Endothelial cell (in vitro differentiated cells): ENCODE measurements around the gene SULT1C4. TPM values are rescaled to one million over a fixed set of nuclear protein-coding genes. Genes with fewer than 3 reads are reported as not detected.

Experiments
- DNase-seq: peaks from one replicate; pipeline ENCODE4 v3.0.0; 2021; ENCODE audit warnings: low spot score
- H3K27ac Mint-ChIP-seq: one replicate; pipeline ENCODE4 v1.8.0; 2021; ENCODE audit warnings: mixed read lengths, inconsistent platforms; ENCODE audit not compliant: unreplicated experiment
- H3K27me3 Mint-ChIP-seq: one replicate; pipeline ENCODE4 v1.8.0; 2021; ENCODE audit warnings: mild to moderate bottlenecking, moderate library complexity, mixed read lengths, inconsistent platforms; ENCODE audit not compliant: unreplicated experiment
- H3K36me3 Mint-ChIP-seq: one replicate; pipeline ENCODE4 v1.8.0; 2021; ENCODE audit warnings: mild to moderate bottlenecking, low read depth, mixed read lengths, inconsistent platforms; ENCODE audit not compliant: unreplicated experiment
- H3K4me1 Mint-ChIP-seq: one replicate; pipeline ENCODE4 v1.8.0; 2021; ENCODE audit warnings: mild to moderate bottlenecking, mixed read lengths, inconsistent platforms; ENCODE audit not compliant: unreplicated experiment
- H3K4me3 Mint-ChIP-seq: one replicate; pipeline ENCODE4 v1.8.0; 2021; ENCODE audit warnings: mild to moderate bottlenecking, mixed read lengths, inconsistent platforms; ENCODE audit not compliant: unreplicated experiment
- H3K9me3 Mint-ChIP-seq: one replicate; pipeline ENCODE4 v1.8.0; 2021; ENCODE audit warnings: mixed read lengths, inconsistent platforms; ENCODE audit not compliant: unreplicated experiment
- total RNA-seq: library from RNA; stranded (reverse); fragmentation: NEBNext Ultra II Directional; extraction: Animal tissue kit (Norgen Biotek cat#: 25700); gene quantifications from one replicate; pipeline ENCODE4 v1.2.1, GENCODE V29; 2021; ENCODE audit not compliant: unreplicated experiment
- TF ChIP-seq, protein P1 (sequence below): fragments of 200-600 bp; sonication (generic); IDR thresholded peaks from one replicate; pipeline ENCODE4 v1.5.0; 2021; ENCODE audit warnings: antibody characterized with exemption; ENCODE audit not compliant: unreplicated experiment

SULT1C4 gene
- total RNA-seq, 1 donor from 2014 or later, result 22.6 TPM

DNA sequence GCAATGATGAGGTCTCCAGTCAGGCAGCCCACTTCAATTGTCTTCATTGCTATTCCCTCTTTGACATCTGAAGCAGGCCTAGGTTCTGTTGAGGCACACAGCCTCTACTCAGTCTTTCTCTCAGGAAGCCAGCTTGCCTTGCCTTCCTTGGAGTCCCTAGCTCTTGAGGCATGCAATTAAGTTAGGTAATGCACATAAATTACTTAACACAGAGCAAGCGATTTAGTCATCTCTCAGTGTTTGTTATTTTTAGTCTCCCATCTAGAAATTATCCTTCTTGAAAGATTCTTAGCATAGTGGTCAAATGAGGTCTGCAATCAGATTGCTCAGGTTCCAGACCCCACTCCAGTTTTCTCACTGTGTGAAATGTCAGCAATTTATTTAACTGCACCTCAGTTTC is 32.0 kb downstream of the SULT1C4 start:
- Mint-ChIP-seq H3K4me1 (no peaks in the 10 kb centered on the region), H3K27me3 (peaks cover 3% of the 10 kb centered on the region), H3K4me3 (no peak overlapping the region), H3K36me3 (peaks cover 18% of the 10 kb centered on the region), H3K9me3 (peaks cover 5% of the 10 kb centered on the region), H3K27ac (no peak overlapping the region)
- TF ChIP-seq, protein P1, sequence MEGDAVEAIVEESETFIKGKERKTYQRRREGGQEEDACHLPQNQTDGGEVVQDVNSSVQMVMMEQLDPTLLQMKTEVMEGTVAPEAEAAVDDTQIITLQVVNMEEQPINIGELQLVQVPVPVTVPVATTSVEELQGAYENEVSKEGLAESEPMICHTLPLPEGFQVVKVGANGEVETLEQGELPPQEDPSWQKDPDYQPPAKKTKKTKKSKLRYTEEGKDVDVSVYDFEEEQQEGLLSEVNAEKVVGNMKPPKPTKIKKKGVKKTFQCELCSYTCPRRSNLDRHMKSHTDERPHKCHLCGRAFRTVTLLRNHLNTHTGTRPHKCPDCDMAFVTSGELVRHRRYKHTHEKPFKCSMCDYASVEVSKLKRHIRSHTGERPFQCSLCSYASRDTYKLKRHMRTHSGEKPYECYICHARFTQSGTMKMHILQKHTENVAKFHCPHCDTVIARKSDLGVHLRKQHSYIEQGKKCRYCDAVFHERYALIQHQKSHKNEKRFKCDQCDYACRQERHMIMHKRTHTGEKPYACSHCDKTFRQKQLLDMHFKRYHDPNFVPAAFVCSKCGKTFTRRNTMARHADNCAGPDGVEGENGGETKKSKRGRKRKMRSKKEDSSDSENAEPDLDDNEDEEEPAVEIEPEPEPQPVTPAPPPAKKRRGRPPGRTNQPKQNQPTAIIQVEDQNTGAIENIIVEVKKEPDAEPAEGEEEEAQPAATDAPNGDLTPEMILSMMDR, result no peak
- DNase-seq, result no peak

DNA sequence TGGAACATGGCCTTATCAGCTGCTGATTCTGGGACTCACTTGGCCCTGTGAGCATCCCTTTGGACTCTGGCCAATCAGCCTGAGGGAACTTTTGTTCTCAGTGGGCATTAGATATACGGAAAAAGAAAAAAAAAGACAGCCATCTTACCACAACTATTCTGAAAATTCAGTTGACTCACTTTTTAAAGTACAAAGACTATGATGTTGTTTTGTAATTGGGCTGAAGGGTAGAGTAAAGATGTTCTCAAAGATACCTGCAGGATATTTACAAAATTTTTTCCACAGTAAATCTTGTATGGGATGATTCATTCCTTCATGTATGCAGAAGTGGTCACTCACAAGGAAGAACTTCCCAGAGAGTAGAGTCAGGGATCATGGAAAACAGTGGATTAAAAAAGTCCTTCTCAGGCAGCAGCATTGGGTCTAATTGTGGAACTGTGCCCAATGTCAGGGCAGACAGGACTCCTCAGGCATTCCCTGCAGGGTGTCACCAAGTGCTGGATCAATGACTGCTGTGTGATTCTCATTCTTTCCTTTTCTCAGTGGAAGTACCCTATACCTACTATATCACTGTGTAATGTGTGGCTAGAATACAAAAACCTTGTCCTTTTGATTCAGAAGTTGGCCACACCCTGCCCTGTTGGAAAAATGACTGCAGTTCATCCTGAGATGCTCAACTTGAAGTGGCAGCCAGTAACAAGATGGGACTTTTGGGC is 35.4 kb downstream of the SULT1C4 start:
- Mint-ChIP-seq H3K4me1 (no peaks in the 10 kb centered on the region), H3K9me3 (no peaks in the 10 kb centered on the region), H3K27me3 (no peaks in the 10 kb centered on the region), H3K4me3 (no peak overlapping the region), H3K36me3 (peaks cover 7% of the 10 kb centered on the region), H3K27ac (no peak overlapping the region)
- no peak for DNase-seq
- TF ChIP-seq, protein P1, result no peak

DNA sequence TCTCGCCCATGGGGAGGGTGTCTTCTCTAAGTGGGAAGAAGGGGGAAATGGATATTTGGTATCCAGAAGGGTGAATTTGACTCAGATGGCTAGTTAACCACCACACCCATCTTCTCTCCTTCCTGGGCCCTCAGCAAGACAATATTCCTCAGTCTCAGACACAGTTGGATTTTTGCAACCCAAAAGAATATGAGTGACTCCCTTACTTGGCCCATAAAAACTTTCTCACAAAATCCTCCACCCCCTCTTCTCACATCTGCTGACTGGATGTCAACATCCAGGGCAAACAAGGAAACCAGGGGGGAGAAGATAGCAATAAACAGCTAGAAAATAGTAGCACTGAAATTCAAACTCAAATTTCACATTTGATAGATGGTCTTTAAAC is 35.9 kb downstream of the SULT1C4 start:
- TF ChIP-seq, protein P1, result no peak
- no peaks in the 10 kb centered on the region for H3K9me3 Mint-ChIP-seq

DNA sequence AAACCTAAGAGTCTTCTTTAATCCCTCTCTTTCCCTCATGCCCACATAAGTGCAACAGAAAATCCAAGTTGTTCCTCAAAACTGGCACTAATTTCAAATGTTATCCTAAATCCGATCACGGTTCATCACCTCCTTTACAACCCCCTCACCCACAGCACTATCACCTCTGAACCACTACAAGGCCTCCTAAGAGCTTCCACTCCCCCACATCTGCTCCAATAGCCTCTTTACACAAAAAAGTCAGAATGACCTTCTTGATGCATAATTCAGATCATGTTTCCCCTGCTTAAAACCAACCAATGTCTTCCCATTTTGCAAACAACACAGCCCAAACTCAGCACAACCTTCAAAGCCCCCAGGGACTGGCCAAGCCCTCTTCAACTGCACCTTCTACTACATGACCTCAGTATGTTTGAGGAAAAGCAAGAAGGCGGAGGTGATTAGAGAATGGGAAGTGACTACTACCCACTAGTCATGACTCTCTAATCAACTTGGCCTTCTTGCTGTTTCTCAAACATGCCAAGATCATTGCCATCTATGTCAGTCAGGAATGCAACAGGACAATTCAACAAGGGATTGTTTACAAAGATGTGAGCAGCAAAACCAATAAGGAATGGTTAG is 36.6 kb downstream of the SULT1C4 start:
- DNase-seq, result no peak
- H3K4me3 Mint-ChIP-seq, result no peak overlapping the region
- H3K9me3 Mint-ChIP-seq, result no peaks in the 10 kb centered on the region
- TF ChIP-seq, protein P1, result no peak
- H3K27me3 Mint-ChIP-seq, result no peaks in the 10 kb centered on the region
- no peaks in the 10 kb centered on the region for H3K4me1 Mint-ChIP-seq
- H3K27ac Mint-ChIP-seq, result no peak overlapping the region
- H3K36me3 Mint-ChIP-seq, result peaks cover under 1% of the 10 kb centered on the region

More for the DNA sequence above, 35.9 kb downstream of the SULT1C4 start:
- H3K27ac Mint-ChIP-seq, result no peak overlapping the region
- H3K4me1 Mint-ChIP-seq, result no peaks in the 10 kb centered on the region
- no peaks in the 10 kb centered on the region for H3K27me3 Mint-ChIP-seq
- DNase-seq, result no peak
- no peak overlapping the region for H3K4me3 Mint-ChIP-seq
- peaks cover 7% of the 10 kb centered on the region for H3K36me3 Mint-ChIP-seq

DNA sequence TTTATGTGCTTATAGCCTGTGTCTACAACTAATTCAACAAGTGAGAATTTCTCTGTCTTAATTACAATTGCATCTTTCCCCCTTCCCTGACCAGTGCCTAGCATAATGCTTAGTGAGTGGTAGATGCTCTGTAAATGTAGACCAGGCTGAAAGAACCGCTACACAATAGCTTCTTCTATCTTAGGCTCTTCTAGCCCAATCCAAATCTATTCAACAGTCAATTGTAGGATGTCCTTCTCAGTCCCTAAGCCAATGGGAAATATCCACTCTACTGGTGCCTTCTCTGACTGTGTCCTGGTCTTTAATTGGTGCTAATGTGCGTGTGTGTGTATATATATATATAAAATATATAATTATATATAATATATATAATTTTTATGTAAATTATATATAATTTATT is 37.2 kb downstream of the SULT1C4 start:
- TF ChIP-seq, protein P1, result no peak
- no peaks in the 10 kb centered on the region for H3K27me3 Mint-ChIP-seq
- no peak for DNase-seq
- H3K4me1 Mint-ChIP-seq, result no peaks in the 10 kb centered on the region
- no peak overlapping the region for H3K27ac Mint-ChIP-seq
- no peaks in the 10 kb centered on the region for H3K9me3 Mint-ChIP-seq
- no peak overlapping the region for H3K4me3 Mint-ChIP-seq
- no peaks in the 10 kb centered on the region for H3K36me3 Mint-ChIP-seq
